D721Med (cell line): ENCODE data around the gene CLPSL2.
A peak's percentile ranks its signal among the peaks of the same experiment; 100 is the strongest.

ENCODE experiments used
- DNase-seq: peaks from one replicate; pipeline ENCODE4 v3.0.0; 2011; ENCODE audit warnings: low spot score; ENCODE audit not compliant: insufficient read length
- FAIRE-seq: peaks from 2 replicates; lab custom pipeline; 2011; peaks lifted over from hg19 to GRCh38; lab: Jason Lieb, UNC
- TF ChIP-seq, protein P1 (sequence below): IDR thresholded peaks from 2 replicates; pipeline ENCODE4 v1.5.1; 2012; ENCODE audit warnings: mild to moderate bottlenecking, control low read depth; ENCODE audit not compliant: insufficient read depth; ENCODE audit errors: missing control alignments

The CLPSL2 gene, protein sequence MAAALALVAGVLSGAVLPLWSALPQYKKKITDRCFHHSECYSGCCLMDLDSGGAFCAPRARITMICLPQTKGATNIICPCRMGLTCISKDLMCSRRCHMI

DNA sequence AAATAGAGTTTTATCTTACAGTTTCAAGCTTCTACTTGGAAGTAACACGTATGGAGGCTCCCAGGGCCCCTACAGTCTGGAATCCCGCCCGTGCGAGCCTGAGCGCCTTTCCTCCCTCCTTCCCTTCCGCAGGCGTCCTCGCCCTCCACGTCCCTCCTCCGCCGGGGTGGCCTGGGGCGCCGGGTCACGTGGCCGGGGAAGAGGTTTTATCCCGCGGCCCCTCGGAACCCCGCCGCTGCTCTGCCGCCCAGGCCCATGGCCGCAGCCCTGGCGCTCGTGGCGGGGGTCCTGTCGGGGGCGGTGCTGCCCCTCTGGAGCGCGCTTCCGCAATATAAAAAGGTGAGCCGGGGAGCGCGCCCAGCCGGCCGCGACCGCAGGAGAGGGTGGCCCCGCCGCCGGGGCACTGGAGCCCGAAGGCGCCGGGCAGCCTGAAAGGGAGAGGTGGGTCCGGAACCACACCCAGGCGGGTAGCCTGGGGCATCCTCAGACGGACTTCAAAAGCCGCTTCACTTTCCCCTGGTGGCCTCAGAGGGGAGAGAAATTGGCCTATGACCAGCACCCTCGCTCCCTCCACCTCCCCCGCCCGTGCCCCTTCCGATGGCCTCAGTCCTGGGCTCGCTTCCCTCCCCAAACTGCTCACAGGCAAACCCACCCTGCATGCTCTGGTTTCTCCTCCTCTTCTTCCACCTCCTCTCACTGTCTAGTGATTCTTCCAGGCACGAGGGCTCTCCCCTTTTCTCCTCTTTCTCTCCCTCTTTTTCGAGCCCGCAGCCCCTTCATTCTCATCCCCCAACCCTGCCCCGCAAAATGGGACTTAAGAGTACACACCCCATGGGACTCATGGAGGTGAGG lies at the start of gene CLPSL2:
CLPSL2 (plus strand) TSS at position 235 of the 852 bp plus-strand sequence; CDS start at position 256, 21 bp downstream.
- FAIRE-seq: no peak
- TF ChIP-seq, protein P1, sequence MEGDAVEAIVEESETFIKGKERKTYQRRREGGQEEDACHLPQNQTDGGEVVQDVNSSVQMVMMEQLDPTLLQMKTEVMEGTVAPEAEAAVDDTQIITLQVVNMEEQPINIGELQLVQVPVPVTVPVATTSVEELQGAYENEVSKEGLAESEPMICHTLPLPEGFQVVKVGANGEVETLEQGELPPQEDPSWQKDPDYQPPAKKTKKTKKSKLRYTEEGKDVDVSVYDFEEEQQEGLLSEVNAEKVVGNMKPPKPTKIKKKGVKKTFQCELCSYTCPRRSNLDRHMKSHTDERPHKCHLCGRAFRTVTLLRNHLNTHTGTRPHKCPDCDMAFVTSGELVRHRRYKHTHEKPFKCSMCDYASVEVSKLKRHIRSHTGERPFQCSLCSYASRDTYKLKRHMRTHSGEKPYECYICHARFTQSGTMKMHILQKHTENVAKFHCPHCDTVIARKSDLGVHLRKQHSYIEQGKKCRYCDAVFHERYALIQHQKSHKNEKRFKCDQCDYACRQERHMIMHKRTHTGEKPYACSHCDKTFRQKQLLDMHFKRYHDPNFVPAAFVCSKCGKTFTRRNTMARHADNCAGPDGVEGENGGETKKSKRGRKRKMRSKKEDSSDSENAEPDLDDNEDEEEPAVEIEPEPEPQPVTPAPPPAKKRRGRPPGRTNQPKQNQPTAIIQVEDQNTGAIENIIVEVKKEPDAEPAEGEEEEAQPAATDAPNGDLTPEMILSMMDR: no peak
- DNase-seq: no peak

DNA sequence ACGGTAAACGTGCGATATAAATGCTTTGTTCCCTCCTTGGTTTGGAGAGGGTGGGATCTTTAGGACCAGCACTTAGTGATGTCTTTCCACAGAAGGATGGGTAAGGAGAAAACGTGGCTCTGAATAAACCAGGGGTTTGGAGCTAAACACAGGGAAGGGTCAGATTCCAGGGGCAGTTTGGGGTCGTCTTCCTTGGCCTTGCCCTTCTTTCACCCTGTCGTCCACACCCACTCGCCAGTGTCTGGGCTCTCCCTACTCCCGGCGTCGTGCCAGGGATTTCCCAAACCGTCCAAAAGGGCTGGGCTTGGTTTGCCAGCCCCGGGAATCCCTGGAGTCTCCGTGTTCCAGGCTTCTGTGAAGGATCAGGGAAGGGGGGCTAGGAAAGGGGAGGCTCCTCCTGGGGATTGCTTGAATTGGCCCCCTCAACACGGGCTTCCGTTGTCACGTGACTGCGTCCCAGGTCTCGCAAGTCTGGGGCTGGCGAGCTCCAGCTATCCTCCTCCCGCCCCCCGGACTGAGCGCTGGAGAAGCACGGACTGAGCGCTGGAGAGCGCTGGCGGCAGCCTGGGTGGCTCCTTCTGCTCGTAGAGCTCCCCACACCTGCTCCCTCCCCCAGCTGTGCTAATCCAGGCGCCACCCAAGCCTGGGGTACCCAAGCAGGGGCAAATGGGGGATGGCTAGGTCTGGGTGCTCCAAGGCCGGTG lies 49.0 kb upstream of the CLPSL2 start:
- no peak for FAIRE-seq
- TF ChIP-seq, protein P1: no peak
- peak; percentile 75 for DNase-seq

DNA sequence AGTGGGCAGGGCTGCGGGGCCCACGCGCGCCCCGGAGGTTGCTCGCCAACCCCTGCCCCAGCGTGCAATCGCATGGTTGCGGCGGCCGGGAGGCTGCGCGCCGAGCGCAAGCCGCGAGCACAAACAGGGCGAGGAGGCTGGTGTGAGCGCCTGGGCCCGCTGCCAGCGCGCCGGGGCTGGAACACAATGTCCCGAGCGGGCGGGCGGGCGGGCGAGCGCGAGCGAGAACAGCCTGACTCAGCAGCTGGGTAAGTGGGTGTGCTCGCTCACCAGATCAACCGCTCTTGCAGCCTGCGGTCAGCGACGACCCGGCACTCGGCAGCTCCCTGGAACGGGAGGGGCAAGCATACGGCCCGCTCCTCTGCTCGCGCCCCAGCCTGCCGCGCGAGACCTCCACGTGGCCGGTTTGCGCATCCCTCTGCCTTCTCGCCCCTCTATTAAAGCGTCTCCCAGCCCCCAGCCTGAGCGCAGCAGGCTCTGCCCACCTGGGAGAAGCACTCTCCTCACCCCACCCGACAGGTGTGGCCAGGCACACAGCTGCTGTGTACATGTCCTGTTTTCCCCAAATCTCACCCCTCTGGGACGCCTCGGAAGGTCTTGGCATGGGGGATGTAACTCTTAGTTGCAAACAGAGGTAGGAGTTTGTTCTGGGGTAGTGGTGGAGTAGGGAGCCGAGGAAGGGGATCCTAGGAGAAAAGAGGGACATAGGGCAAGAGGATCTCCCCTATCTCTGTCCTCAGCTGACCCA lies 48.3 kb upstream of the CLPSL2 start:
- FAIRE-seq (no peak), DNase-seq (no peak)
- TF ChIP-seq, protein P1: no peak

DNA sequence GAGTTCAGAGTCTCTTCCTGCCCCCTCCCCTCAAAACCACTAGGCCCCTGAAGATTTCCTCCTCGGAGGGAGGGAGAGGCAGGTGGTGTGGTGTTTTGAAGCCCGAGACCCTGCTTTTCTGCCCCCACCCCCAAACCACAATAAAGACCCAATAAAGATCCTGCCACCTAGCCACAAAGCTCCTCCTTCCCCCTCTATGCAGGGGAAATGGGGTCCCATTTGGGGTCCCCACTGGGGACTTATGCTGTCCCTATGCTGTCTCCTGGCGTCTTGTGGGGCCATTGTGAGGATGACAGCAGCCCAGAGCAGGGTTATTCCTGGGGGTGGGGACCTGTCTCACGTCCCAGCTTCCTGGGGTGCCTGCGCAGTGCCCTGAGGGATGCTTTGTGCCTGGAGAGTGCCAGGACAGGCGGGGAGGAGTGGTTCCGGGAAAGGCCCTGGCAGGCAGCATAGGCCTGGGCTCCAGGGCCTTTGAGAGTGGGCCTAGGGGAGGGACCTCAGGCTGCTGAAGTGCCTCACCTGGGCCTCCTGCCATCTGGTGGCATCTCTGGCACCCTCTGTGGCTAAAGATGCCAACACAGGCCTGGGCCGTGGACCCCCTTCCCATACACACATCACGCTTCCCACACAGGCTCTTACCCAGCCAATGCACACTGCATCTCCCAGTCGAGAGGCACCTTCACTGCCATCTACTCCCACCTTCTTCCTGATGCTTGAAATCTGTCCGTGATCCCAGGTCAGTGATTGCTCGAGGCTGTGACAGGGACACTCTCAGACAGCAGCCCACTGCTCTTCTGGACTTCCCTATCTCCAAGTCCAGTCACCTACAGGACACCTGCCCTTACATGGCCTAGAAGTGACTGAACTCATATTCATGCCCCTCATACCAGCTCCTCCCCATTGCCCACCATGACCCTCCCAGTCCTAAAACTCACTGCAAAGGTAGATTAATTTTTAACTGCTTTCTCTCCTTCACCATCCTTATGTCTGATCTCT lies 47.4 kb upstream of the CLPSL2 start:
- DNase-seq (no peak), FAIRE-seq (no peak)
- TF ChIP-seq, protein P1: no peak

DNA sequence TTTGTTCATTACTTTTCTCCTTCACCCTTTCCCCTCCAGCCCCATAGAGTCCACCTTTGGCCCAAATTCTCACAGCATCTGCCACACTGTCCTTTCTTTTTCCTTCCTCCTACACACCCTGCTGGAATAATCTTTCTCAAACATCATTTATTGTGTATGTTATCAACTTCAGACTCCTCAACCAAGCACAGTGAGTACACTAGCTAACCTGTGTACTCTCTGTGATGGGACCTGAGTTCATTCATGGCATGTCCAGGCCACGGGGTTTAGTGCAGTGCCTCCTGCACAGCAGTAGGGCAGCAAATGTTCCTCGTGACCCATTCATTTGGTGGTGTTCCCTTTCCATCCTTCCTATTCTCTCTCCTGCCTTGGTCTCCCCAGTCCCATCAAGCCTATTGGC lies 46.7 kb upstream of the CLPSL2 start:
- DNase-seq (no peak), FAIRE-seq (no peak)
- TF ChIP-seq, protein P1: no peak

DNA sequence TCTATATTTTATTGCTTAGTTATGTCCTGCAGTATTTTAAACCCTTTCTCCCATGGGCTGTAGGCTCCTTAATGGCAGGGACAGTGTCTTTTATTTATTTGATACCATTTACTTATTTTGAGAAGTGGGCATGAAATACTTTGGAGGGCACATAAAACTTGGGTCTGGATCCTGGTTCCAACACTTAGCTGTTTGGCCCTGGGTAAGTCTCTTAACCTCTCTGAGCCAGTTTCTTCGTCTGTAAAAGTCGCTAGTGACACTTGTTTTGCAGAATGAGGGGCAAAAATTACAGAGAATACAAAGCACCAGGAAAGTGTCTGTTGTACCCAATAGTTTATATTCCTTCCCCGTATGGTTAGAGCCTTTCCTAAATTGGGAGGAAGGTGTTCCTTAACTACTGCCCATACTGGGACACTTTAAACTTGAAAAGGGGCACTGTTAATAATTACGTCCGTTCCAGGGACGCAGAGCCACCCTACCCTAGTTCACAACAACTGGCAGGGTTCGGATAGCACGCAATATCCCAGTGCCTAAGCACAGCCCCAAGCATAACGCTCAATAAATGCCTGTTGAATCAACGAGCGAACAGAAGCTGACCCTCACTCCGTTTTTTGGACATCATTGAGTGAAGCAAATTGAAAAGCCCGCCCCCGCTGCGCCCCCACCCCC lies 45.5 kb upstream of the CLPSL2 start:
- no peak for FAIRE-seq
- no peak for DNase-seq
- TF ChIP-seq, protein P1: no peak
